Measurements from ENCODE around the gene ANXA2R.
A peak's percentile ranks its signal among the peaks of the same experiment; 100 is the strongest.

ANXA2R gene

GRCh38 chr5:42995360-42995751, 44.8 kb downstream of the ANXA2R start:
- Mint-ChIP-seq H3K4me1 (peaks cover 24% of the 10 kb centered on the region), H3K9me3 (peaks cover 11% of the 10 kb centered on the region), H3K27me3 (ENCODE audit: low read depth, poor library complexity) (peaks cover 100% of the 10 kb centered on the region), H3K27ac (no peak overlapping the region), H3K4me3 (peak overlapping the region; percentile 1), H3K36me3 (ENCODE audit: low read depth) (no peaks in the 10 kb centered on the region)
- no peak for TF ChIP-seq CTCF (IDR thresholded peaks at IDR 0.05)
- no peak for DNase-seq

- no peak overlapping the region for H3K27ac Mint-ChIP-seq
- H3K27me3 Mint-ChIP-seq (ENCODE audit: low read depth, poor library complexity) = peaks cover 100% of the 10 kb centered on the region
- peak overlapping the region; percentile 68 for H3K4me3 Mint-ChIP-seq
- DNase-seq = peak; percentile 86
- peaks cover 3% of the 10 kb centered on the region for H3K36me3 Mint-ChIP-seq (ENCODE audit: low read depth)
- H3K4me1 Mint-ChIP-seq = peaks cover 18% of the 10 kb centered on the region
- TF ChIP-seq CTCF (IDR thresholded peaks at IDR 0.05) = peak; percentile 85
- peaks cover 17% of the 10 kb centered on the region for H3K9me3 Mint-ChIP-seq
Observed at GRCh38 chr5:42994555-42995359, 45.4 kb downstream of the ANXA2R start.

- DNase-seq = no peak
- Mint-ChIP-seq H3K9me3 (peaks cover 23% of the 10 kb centered on the region), H3K4me3 (peak overlapping the region; percentile 68), H3K4me1 (peaks cover 18% of the 10 kb centered on the region), H3K36me3 (ENCODE audit: low read depth) (peaks cover 4% of the 10 kb centered on the region), H3K27me3 (ENCODE audit: low read depth, poor library complexity) (peaks cover 100% of the 10 kb centered on the region), H3K27ac (no peak overlapping the region)
- TF ChIP-seq CTCF (IDR thresholded peaks at IDR 0.05) = no peak
Observed at GRCh38 chr5:42994246-42994554, 45.9 kb downstream of the ANXA2R start.

- H3K9me3 Mint-ChIP-seq = peaks cover 28% of the 10 kb centered on the region
- peaks cover 18% of the 10 kb centered on the region for H3K4me1 Mint-ChIP-seq
- H3K36me3 Mint-ChIP-seq (ENCODE audit: low read depth) = peaks cover 4% of the 10 kb centered on the region
- DNase-seq = no peak
- H3K4me3 Mint-ChIP-seq = peak overlapping the region; percentile 68
- no peak for TF ChIP-seq CTCF (IDR thresholded peaks at IDR 0.05)
- H3K27me3 Mint-ChIP-seq (ENCODE audit: low read depth, poor library complexity) = peaks cover 100% of the 10 kb centered on the region
- no peak overlapping the region for H3K27ac Mint-ChIP-seq
Observed at GRCh38 chr5:42993516-42994245, 46.4 kb downstream of the ANXA2R start.

- peaks cover 42% of the 10 kb centered on the region for H3K9me3 Mint-ChIP-seq
- H3K27me3 Mint-ChIP-seq (ENCODE audit: low read depth, poor library complexity) = peaks cover 89% of the 10 kb centered on the region
- TF ChIP-seq CTCF (IDR thresholded peaks at IDR 0.05) = no peak
- no peak overlapping the region for H3K27ac Mint-ChIP-seq
- H3K36me3 Mint-ChIP-seq (ENCODE audit: low read depth) = peaks cover 4% of the 10 kb centered on the region
- peak; percentile 64 for DNase-seq
- peak overlapping the region; percentile 87 for H3K4me3 Mint-ChIP-seq
- peaks cover 18% of the 10 kb centered on the region for H3K4me1 Mint-ChIP-seq
Observed at GRCh38 chr5:42992088-42992879, 47.8 kb downstream of the ANXA2R start.

Data from nephron progenitor cell (in vitro differentiated cells).